NCI-H2081 (cell line): ENCODE results near the gene SLX9.

Experiments used
- DNase-seq, 2 experiments: peaks; one replicate each; lab custom pipeline; 2025; lab: John Stamatoyannopoulos, UW

Gene SLX9

GRCh38 chr21:44977616-44978340, 37.9 kb downstream of the SLX9 start:
- DNase-seq = no peak

GRCh38 chr21:44979687-44980561, 40.1 kb downstream of the SLX9 start:
- no peak for DNase-seq

DNA sequence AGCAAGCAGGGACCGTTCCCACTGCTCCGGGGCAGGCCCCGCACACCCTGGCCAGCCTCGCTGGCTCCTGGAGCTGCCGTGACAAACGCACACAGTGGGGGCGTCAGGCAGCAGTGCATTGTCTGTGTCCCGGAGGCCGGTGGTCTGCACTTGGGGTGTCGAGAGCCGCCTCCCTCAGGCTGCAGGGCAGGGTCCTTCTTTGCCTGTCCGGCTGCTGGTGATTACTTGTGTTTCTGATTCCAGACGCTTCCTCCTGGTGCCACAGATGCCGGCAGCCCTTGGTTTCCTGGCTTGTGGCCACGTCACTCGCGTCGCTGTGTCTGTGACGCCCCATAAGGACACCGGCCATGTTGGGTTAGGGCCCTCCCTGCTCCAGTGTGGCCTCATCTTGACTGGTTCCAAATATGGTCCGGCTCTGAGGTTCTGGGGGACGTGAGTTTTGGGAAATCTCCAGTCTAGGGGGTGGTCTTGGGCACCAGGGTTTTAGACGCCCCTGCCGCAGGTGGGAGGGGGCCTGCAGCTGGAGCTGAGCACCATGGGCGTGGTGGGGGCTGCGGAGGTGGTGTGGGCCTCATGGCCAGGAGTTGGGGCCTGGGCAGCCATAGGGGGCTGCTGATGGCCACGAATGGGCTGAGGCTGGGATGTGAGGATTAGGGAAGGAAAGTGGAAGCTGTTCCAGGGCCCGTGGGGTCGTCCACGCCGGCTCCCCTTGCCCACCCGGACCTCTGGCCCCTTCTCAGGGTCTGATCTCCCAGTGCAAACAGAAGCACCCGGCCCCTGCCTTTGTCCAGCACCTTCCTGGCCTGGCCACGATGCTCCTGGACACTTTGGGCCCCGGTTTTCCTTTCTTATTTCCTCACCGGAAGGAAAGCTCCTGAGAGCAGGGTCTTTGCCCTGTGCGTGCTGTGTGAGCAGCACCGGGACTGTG, 41.0 kb downstream of the SLX9 start:
- no peak for DNase-seq

DNA sequence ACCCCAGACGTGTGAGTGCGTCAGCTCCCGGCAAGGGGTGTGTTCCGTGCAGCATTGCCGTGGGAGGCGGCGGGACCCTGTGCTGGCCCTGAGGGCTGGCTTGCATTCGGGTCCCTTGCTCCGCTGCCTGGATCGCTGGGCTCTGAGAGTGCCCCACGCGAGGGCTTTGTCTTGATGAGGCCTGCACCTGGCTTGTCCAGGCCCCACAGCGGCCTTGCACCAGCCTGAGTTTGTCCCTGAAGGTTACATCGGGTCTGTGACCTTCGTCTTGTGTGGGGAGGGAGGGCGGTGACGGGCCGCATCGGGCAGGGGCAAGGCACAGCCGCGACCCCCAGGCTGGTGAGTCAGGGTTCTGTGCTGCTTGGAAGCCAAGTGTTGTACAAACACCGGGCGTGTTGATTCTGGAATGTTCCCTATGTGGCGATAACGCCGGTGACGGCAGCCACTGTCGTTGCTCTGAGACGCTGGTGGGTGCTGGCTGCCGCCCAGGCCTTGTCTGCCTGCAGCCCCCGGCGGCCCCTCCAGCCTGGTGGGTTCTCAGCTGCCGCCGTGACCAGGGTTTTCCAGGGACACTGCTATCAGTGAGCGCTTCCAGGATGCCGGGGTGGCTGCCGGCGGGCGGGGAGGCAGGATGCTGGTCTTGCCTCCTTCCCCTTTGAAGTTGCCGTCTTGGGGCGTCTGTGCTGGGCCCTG, 42.9 kb downstream of the SLX9 start:
- DNase-seq = no peak

GRCh38 chr21:44983421-44984206, 43.8 kb downstream of the SLX9 start:
- no peak for DNase-seq

GRCh38 chr21:44984428-44984791, 44.6 kb downstream of the SLX9 start:
- DNase-seq = no peak

DNA sequence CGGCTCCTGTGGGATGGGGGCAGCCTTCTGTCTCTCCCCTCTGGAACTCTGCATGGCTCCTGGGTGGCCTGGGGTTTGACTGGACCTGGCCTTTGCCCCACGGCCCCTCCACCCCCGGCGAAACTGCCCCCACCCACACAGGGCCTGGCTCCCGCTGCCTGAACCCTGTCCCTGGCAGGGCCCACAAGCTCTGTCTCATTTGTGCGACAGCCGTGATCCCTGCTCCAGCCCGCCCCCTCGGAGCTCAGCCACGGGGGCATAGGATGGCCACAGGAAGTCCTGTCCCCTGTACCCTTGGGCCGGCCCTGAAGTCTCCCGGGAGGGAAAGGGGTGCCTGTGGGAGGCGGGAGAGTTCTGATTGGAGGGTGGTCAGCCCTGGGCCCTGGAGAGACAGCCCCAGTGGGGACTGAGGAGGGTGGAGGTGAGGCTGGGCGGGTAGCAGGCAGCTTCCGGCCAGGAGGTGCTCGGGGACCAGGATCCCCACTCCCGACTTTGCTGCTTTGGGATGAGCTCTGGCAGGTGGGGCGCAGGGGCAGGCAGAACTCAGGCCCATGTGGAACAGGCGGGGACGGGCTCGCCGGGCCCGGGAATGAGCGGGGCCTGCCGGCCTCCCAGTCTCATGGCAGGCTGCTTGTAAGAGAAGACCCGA, 45.1 kb downstream of the SLX9 start:
- DNase-seq = no peak

- DNase-seq = no peak
These were observed 45.9 kb downstream of the SLX9 start for GRCh38 chr21:44985441-44986401.

DNA sequence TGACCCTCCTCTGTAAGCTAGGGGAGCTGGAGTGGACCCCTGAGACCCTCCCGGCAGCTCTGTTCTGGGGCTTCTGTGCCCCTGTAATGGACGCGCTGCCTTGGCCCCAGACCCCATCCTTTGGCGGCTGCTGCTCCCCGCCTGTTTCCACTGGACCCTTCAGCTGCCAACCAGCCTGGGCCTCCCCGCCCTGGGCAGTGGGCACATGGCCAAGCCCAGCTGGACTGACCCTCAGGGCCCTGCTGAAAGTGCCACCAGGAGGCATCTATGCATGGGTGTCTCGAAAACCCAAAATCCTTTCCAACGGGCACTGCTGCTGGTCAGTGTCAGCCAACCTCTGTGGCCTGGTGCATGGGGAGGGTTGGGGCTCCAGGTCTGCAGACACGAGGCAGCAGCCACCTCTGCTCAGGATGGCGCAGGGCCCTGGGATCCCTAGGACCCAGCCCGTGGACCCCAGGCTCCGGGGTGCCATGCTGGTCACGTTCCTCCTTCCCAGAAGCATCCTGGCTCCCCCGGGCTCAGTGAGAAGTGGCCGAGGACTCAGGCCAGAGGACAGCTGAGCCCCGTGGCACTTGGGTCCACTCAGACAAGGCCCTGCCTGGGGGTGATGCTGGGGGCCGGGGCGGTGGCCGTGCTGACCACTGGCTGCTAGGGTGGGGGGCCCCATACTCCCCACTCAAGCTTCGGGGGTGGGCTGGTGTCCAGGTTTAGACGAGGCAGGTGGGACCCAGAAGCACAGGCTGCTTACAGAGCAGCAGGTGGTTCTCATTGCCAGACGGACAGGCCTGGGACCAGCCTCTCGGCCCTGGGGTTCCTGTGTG, 46.9 kb downstream of the SLX9 start:
- no peak for DNase-seq

GRCh38 chr21:44987301-44987885, 47.6 kb downstream of the SLX9 start:
- DNase-seq = no peak

GRCh38 chr21:44987886-44988606, 48.2 kb downstream of the SLX9 start:
- no peak for DNase-seq

GRCh38 chr21:44988607-44989536, 49.0 kb downstream of the SLX9 start:
- DNase-seq = no peak

DNA sequence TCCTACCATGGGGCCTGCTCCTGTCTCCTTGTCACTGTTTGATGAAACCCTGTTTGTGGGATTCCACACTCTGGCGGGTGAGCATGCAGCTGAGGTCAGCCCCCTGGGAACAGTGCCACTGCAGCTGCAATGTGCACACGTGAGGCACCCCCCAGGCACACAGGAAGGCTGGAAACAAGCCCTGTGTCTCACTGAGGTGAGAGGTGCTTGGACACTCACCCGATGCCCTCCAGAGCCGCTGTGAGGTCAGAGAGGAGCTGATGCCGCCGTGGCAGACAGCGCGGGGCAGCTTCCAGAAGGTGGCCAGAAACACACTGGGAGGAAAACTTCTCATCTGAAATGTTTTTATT, 49.7 kb downstream of the SLX9 start:
- DNase-seq = no peak

DNA sequence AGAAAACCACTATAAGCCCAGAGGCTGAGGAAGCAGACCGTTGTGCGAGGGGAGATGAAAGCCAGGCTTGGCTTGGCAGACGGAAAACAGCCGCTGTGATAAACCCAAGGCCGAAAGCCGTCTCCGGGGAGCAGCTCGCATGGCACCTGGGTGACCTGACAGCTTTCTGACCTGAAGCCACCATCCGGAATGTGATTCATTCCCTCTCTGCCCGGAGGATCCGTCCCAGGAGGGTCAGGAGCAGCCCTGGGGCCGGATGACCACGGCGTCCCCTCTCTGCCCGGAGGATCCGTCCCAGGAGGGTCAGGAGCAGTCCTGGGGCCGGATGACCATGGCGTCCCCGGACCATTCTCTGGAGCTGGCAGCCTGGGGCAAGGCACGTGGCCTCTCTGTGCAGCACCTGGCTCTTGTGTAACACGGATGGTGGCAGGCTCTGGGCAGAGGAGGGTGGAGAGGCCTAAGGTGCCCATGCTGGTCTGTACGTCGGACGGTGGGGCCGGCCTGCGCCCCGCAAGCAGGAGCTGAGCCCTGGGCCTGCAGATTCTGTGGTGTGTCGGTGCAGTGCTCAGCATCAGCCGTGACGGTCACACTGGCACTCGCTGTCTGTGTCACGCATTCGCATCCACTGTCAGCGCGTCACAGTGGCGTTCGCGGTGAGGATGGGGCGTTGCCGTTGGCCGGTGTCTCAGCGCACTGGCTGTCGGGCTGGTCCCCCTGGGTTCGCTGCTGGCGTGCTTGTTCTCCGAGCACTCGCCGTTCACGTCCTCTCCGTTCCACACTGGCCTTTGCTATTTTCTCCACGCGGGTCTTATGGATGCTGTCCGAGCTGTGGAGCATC, 50.3 kb downstream of the SLX9 start:
- DNase-seq = no peak

DNA sequence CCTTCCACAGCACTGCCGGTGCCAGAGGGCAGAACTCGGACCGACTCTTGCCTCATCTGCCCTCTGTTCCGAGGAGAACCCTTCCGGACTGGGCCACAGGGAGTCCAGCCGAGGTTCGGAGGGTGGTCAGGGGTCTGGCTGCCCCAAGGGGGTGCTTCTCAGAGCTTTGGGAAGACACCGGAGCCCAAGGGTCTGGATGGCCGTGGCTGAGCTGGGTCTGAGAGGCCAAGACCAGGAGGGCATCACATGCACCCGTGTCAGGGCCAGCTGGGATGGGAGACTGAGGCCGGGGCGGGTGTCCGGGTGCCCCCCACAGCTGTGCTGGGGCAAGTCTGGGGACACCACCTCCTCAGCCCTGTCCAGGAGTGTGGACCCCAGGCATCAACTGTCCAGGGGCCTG, 51.1 kb downstream of the SLX9 start:
- no peak for DNase-seq
